Common myeloid progenitor, CD34-positive (primary cell): ENCODE results near the gene ATP2B2.
"Not testable (repeated sequence)": the region's sequence is repeated elsewhere in the genome, so short reads cannot be mapped to it uniquely, and the experiment has no call there.

ENCODE experiments used
- CTCF ChIA-PET: fragments of 350-600 bp; sonication (Branson Sonifier 250); formaldehyde crosslinking; loops from one replicate; lab custom pipeline; 2021; ENCODE audit warnings: antibody characterized with exemption; lab: Charles Lee
- POLR2A ChIA-PET: fragments of 350-600 bp; sonication (Branson Sonifier 250); formaldehyde crosslinking; loops from one replicate; lab custom pipeline; 2021; ENCODE audit warnings: antibody characterized with exemption; lab: Charles Lee
- DNase-seq, 3 donors: peaks; one replicate each; pipeline versions ENCODE4 v3.0.0 to v3.0.0-alpha.2; 2013
- H3K27ac ChIP-seq, 2 experiments: 1 replicate in 1 of 2; 2 replicates in 1 of 2; pipeline ENCODE4 v1.7.0; 2013; ENCODE audit warnings: inconsistent platforms in 2 of 2, low read length in 2 of 2, mild to moderate bottlenecking in 2 of 2, low read depth in 1 of 2, moderate library complexity in 1 of 2; ENCODE audit not compliant: severe bottlenecking in 2 of 2, insufficient read depth in 1 of 2, poor library complexity in 1 of 2
- H3K27me3 ChIP-seq, 5 experiments: replicated peaks in 2 of 5; 1 replicate in 3 of 5; 2 replicates in 2 of 5; pipeline versions ENCODE4 v1.6.1 to v1.7.0; 2013; ENCODE audit warnings: low read length in 4 of 5, mild to moderate bottlenecking in 2 of 5, moderate library complexity in 2 of 5, inconsistent platforms in 1 of 5; ENCODE audit not compliant: insufficient read depth in 5 of 5, control insufficient read depth in 4 of 5
- H3K36me3 ChIP-seq, 4 experiments: 1 replicate in 2 of 4; 2 replicates in 2 of 4; pipeline versions ENCODE4 v1.6.1 to v1.7.0; 2013; ENCODE audit warnings: low read length in 3 of 4, control low read depth in 1 of 4, mild to moderate bottlenecking in 1 of 4; ENCODE audit not compliant: control insufficient read depth in 4 of 4, insufficient read depth in 4 of 4
- H3K4me1 ChIP-seq, 4 experiments: 1 replicate in 3 of 4; 2 replicates in 1 of 4; pipeline versions ENCODE4 v1.6.1 to v1.7.1; 2013; ENCODE audit warnings: low read length in 3 of 4, mild to moderate bottlenecking in 3 of 4, control low read depth in 1 of 4, inconsistent platforms in 1 of 4, moderate library complexity in 1 of 4; ENCODE audit not compliant: control insufficient read depth in 4 of 4, insufficient read depth in 4 of 4; ENCODE audit errors: control extremely low read depth in 1 of 4
- H3K4me3 ChIP-seq, 7 experiments: 1 replicate in 4 of 7; 2 replicates in 3 of 7; pipeline versions ENCODE4 v1.5.1 to v1.7.0; 2013; ENCODE audit warnings: mild to moderate bottlenecking in 7 of 7, low read length in 6 of 7, moderate library complexity in 6 of 7, inconsistent platforms in 2 of 7, low read depth in 2 of 7, control low read depth in 1 of 7; ENCODE audit not compliant: insufficient read depth in 4 of 7, control insufficient read depth in 1 of 7; ENCODE audit errors: extremely low read depth in 1 of 7
- H3K9me3 ChIP-seq, 5 experiments: 1 replicate in 4 of 5; 2 replicates in 1 of 5; pipeline versions ENCODE4 v1.6.1 to v1.7.1; 2013; ENCODE audit warnings: low read length in 4 of 5, mild to moderate bottlenecking in 2 of 5, inconsistent platforms in 1 of 5, low read depth in 1 of 5, moderate library complexity in 1 of 5; ENCODE audit not compliant: control insufficient read depth in 4 of 5, insufficient read depth in 2 of 5; ENCODE audit errors: control extremely low read depth in 1 of 5
- WGBS: methylation state at CpG from one replicate; pipeline ENCODE4 v1.1.5; 2013; ENCODE audit not compliant: insufficient coverage; 5-methylcytosine and 5-hydroxymethylcytosine counted together

Gene ATP2B2

GRCh38 chr3:10386121-10386520 lies 119.3 kb downstream of the ATP2B2 start:
- H3K9me3 ChIP-seq = peaks cover 0 to 44% (median 35%) of the 10 kb centered on the region in 5 experiments
- H3K27ac ChIP-seq = no peak overlapping the region
- H3K27me3 ChIP-seq = peaks cover 0 to 2% (median 0%) of the 10 kb centered on the region in 5 experiments
- no CpG with 5 or more reads among the region's 1 CpG for WGBS
- no peak overlapping the region for H3K4me3 ChIP-seq
- ChIA-PET CTCF (no interaction called here), POLR2A (no interaction called here)
- peaks cover 0 to 8% (median 3%) of the 10 kb centered on the region in 4 experiments for H3K4me1 ChIP-seq
- DNase-seq = no peak
- H3K36me3 ChIP-seq = no peaks in the 10 kb centered on the region

DNA sequence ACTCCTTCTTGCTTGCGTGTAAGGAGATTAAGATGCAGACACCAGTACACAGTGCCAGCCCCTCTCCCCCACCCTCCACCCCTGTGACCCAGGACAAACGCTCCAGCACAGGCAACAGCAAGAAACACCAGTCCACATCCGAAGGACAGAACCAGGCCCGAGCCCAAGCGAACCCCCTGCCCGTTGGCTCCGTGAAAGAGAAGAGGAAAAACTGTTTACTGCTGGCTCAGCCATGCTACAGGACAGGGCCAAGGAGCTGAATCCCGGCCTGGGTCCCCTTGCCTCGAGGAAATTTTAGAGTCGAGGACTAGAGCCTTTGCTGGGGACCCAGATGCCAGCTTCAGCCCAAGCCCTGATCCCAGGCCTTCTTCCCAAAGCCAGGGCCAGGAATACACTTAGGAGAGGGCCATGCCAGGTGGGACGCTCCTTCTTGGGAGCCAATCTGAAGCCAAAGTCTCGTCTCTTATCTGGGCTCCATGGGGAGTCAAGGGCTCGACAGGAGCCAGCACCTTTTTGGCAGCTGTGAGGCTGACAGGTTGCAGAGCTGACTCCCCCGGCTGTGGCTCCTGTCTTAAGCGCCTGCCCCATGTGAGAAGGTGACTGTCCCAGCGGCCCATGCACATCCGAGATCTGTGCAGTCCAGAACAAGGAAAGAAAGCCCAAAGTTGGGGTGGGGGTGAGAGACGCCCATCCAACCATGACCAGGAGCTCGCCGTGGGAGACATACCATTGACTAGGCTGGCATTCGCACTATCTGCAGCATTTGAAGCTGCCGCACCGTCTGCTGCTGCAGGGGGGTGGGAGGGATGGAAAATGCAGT lies 120.6 kb downstream of the ATP2B2 start:
- Histone ChIP-seq H3K36me3 (no peaks in the 10 kb centered on the region), H3K27me3 (peaks cover 0 to 2% (median 0%) of the 10 kb centered on the region in 5 experiments), H3K27ac (no peak overlapping the region), H3K4me1 (no peaks in the 10 kb centered on the region), H3K9me3 (peaks cover 0 to 42% (median 35%) of the 10 kb centered on the region in 5 experiments), H3K4me3 (no peak overlapping the region)
- 96% methylated on average over 19 of the region's 23 CpGs for WGBS
- POLR2A ChIA-PET = no interaction called here
- CTCF ChIA-PET = interaction anchor here (0.7 kb wide), 1 partner anchor 9 kb away, joined by 3 read pairs; no protein-coding TSS in a partner anchor
- DNase-seq = no peak

GRCh38 chr3:10383850-10384248 lies 121.5 kb downstream of the ATP2B2 start:
- CTCF ChIA-PET = no interaction called here
- no peak overlapping the region for H3K4me3 ChIP-seq
- no peaks in the 10 kb centered on the region for H3K4me1 ChIP-seq
- DNase-seq = no peak
- POLR2A ChIA-PET = no interaction called here
- no peaks in the 10 kb centered on the region for H3K36me3 ChIP-seq
- no peak overlapping the region for H3K27ac ChIP-seq
- peaks cover 0 to 35% (median 28%) of the 10 kb centered on the region in 5 experiments for H3K9me3 ChIP-seq
- 90% methylated on average over 3 of the region's 4 CpGs for WGBS
- H3K27me3 ChIP-seq = peaks cover 0 to 2% (median 0%) of the 10 kb centered on the region in 5 experiments

GRCh38 chr3:10382892-10383849 lies 122.2 kb downstream of the ATP2B2 start:
- Histone ChIP-seq H3K36me3 (no peaks in the 10 kb centered on the region), H3K27ac (no peak overlapping the region), H3K4me1 (no peaks in the 10 kb centered on the region), H3K4me3 (no peak overlapping the region), H3K27me3 (peaks cover 0 to 2% (median 0%) of the 10 kb centered on the region in 5 experiments), H3K9me3 (peaks cover 0 to 29% (median 22%) of the 10 kb centered on the region in 5 experiments)
- WGBS = 64% methylated on average over 2 of the region's 4 CpGs
- ChIA-PET CTCF (no interaction called here), POLR2A (no interaction called here)
- no peak for DNase-seq

DNA sequence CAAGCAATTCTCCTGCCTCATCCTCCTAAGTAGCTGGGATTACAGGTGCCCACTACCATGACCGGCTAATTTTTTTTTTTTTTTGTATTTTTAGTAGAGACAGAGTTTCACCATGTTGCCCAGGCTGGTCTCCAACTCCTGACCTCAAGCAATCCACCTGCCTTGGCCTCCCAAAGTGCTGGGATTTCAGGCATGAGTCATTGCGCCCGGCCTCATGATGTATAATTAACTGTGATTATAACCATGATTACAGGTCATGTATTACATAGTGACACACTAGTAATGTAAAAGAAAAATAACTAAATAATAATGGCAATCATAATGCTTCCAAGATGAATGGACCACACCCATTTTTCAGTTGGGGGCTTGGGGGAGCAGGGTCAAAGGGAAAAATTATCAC lies 122.9 kb downstream of the ATP2B2 start:
- H3K4me1 ChIP-seq, POLR2A ChIA-PET, H3K4me3 ChIP-seq, H3K27me3 ChIP-seq, DNase-seq, H3K36me3 ChIP-seq, H3K27ac ChIP-seq, CTCF ChIA-PET: not testable (repeated sequence)
- H3K9me3 ChIP-seq = peaks cover 0 to 21% (median 15%) of the 10 kb centered on the region in 5 experiments
- no CpG with 5 or more reads among the region's 3 CpGs for WGBS

DNA sequence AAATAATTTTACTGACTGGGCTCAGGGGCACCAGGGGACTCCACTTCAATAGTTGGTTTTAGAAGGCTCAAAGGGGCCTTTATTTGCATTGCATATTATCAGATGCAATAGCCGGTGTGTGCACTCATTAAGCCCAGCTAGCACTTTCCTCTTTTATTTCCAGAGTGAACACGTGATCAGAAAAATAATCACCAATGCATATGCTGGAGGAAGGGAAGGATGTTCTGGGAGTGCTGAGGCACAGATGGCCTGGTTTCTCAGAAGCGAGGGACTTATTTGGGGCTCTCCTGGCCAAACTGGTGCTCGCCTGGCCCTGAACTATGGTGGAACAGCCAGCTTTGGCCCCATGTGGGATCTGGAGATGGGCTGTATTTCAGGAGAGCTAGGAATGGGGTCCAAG lies 124.0 kb downstream of the ATP2B2 start:
- WGBS = 92% methylated on average over 4 of the region's 4 CpGs
- ChIA-PET POLR2A (interaction anchor here (0.6 kb wide), 1 partner anchor 9 kb away, joined by 4 read pairs; no protein-coding TSS in a partner anchor), CTCF (interaction anchor here (0.6 to 1.0 kb wide), 2 partner anchors 8 to 17 kb away, joined by 3 read pairs; no protein-coding TSS in a partner anchor)

More for the DNA sequence above, 124.0 kb downstream of the ATP2B2 start:
- peaks cover 0 to 2% (median 0%) of the 10 kb centered on the region in 5 experiments for H3K27me3 ChIP-seq
- DNase-seq = no peak
- no peak overlapping the region for H3K27ac ChIP-seq
- H3K9me3 ChIP-seq = peaks cover 0 to 10% (median 7%) of the 10 kb centered on the region in 5 experiments
- H3K36me3 ChIP-seq = no peaks in the 10 kb centered on the region
- H3K4me3 ChIP-seq = no peak overlapping the region
- H3K4me1 ChIP-seq = no peaks in the 10 kb centered on the region
